WTC11 (cell line): ENCODE measurements around the gene PHKG2. TPM values are rescaled to one million over a fixed set of nuclear protein-coding genes. Genes with fewer than 3 reads are reported as not detected.

Experiments
- ATAC-seq: fragments of 200-7000 bp; cut with Tn5 transposase; 2 replicates; pipeline ENCODE4 v1.10.0; 2021; ENCODE audit warnings: mild to moderate bottlenecking, moderate library complexity
- CTCF ChIA-PET: fragments of 300-600 bp; sonication (Branson Sonifier 250); formaldehyde crosslinking; loops from one replicate; lab custom pipeline; 2021; ENCODE audit warnings: antibody characterized with exemption; lab: Charles Lee
- POLR2A ChIA-PET: fragments of 350-600 bp; sonication (Branson Sonifier 250); formaldehyde crosslinking; loops from one replicate; lab custom pipeline; 2021; ENCODE audit warnings: antibody characterized with exemption; lab: Charles Lee
- DNase-seq: peaks from one replicate; pipeline ENCODE4 v3.0.0; 2021; ENCODE audit warnings: low spot score
- H3K27ac Mint-ChIP-seq: 2 replicates; pipeline ENCODE4 v1.8.0; 2021; ENCODE audit warnings: mixed read lengths
- H3K27me3 Mint-ChIP-seq: 2 replicates; pipeline ENCODE4 v1.8.0; 2021; ENCODE audit warnings: low read depth, mild to moderate bottlenecking, moderate library complexity, mixed read lengths
- H3K36me3 Mint-ChIP-seq: 2 replicates; pipeline ENCODE4 v1.8.0; 2021; ENCODE audit warnings: mixed read lengths
- H3K4me1 Mint-ChIP-seq: 2 replicates; pipeline ENCODE4 v1.8.0; 2022; ENCODE audit warnings: mixed read lengths
- H3K4me3 Mint-ChIP-seq: 2 replicates; pipeline ENCODE4 v1.8.0; 2021; ENCODE audit warnings: mild to moderate bottlenecking, moderate library complexity, mixed read lengths
- H3K9me3 Mint-ChIP-seq: 2 replicates; pipeline ENCODE4 v1.8.0; 2021; ENCODE audit warnings: mixed read lengths
- ATF1 ChIP-seq: sonication (generic); formaldehyde crosslinking; IDR thresholded peaks from 2 replicates; pipeline ENCODE4 v1.8.1; 2023; ENCODE audit warnings: mild to moderate bottlenecking, moderate library complexity, missing genetic modification reagents
- ESRRA ChIP-seq: sonication (generic); formaldehyde crosslinking; IDR thresholded peaks from 2 replicates; pipeline ENCODE4 v1.8.1; 2022; ENCODE audit warnings: mild to moderate bottlenecking, missing genetic modification reagents, borderline replicate concordance
- FOXJ3 ChIP-seq: sonication (generic); formaldehyde crosslinking; IDR thresholded peaks from 2 replicates; pipeline ENCODE4 v1.9.0; 2021; ENCODE audit warnings: missing genetic modification reagents, mild to moderate bottlenecking, borderline replicate concordance
- HMGA2 ChIP-seq: fragments of 250-450 bp; sonication (Bioruptor Pico); IDR thresholded peaks from 2 replicates; pipeline ENCODE4 v1.4.0; 2021; ENCODE audit warnings: mild to moderate bottlenecking, moderate library complexity
- JAZF1 ChIP-seq: fragments of 250-450 bp; sonication (Bioruptor Pico); IDR thresholded peaks from 2 replicates; pipeline ENCODE4 v1.9.0; 2021; ENCODE audit warnings: moderate library complexity, mild to moderate bottlenecking, inconsistent platforms
- JUN ChIP-seq: sonication (generic); formaldehyde crosslinking; IDR thresholded peaks from 2 replicates; pipeline ENCODE4 v1.8.0; 2023; ENCODE audit warnings: mild to moderate bottlenecking, missing genetic modification reagents
- MYBL2 ChIP-seq: sonication (generic); formaldehyde crosslinking; IDR thresholded peaks from 2 replicates; pipeline ENCODE4 v1.8.1; 2023; ENCODE audit warnings: mild to moderate bottlenecking, moderate library complexity, missing genetic modification reagents
- RELA ChIP-seq: sonication (generic); formaldehyde crosslinking; IDR thresholded peaks from 2 replicates; pipeline ENCODE4 v1.8.1; 2022; ENCODE audit warnings: missing genetic modification reagents, mild to moderate bottlenecking, borderline replicate concordance
- SOX15 ChIP-seq: fragments of 250-450 bp; sonication (Bioruptor Pico); IDR thresholded peaks from 2 replicates; pipeline ENCODE4 v1.9.0; 2021; ENCODE audit warnings: mild to moderate bottlenecking
- SP1 ChIP-seq: sonication (generic); formaldehyde crosslinking; conservative IDR thresholded peaks from 2 replicates; pipeline ENCODE4 v1.8.1; 2022; ENCODE audit warnings: missing genetic modification reagents
- TCF7 ChIP-seq: sonication (generic); formaldehyde crosslinking; IDR thresholded peaks from 2 replicates; pipeline ENCODE4 v1.8.0; 2022; ENCODE audit warnings: mild to moderate bottlenecking, low read depth, missing genetic modification reagents, moderate library complexity
- TP53 ChIP-seq: sonication (generic); formaldehyde crosslinking; IDR thresholded peaks from 2 replicates; pipeline ENCODE4 v1.8.1; 2023; ENCODE audit warnings: mild to moderate bottlenecking, missing genetic modification reagents
- ZNF121 ChIP-seq: sonication (generic); formaldehyde crosslinking; IDR thresholded peaks from 2 replicates; pipeline ENCODE4 v1.8.0; 2023; ENCODE audit warnings: missing genetic modification reagents
- ZNF138 ChIP-seq: sonication (generic); formaldehyde crosslinking; conservative IDR thresholded peaks from 2 replicates; pipeline ENCODE4 v1.8.1; 2022; ENCODE audit warnings: mild to moderate bottlenecking, moderate library complexity, missing genetic modification reagents
- ZNF423 ChIP-seq: fragments of 250-450 bp; sonication (Bioruptor Pico); IDR thresholded peaks from 2 replicates; pipeline ENCODE4 v2.1.2; 2022; ENCODE audit warnings: mild to moderate bottlenecking, moderate library complexity
- total RNA-seq: library from RNA; stranded (reverse); gene quantifications from 3 replicates; pipeline ENCODE4 v1.2.3, GENCODE V29; 2021
- TF ChIP-seq, protein P1 (sequence below): sonication (generic); formaldehyde crosslinking; IDR thresholded peaks from 2 replicates; pipeline ENCODE4 v1.8.1; 2023; ENCODE audit warnings: mild to moderate bottlenecking, missing genetic modification reagents, moderate library complexity
- TF ChIP-seq, protein P2 (sequence below): sonication (generic); formaldehyde crosslinking; IDR thresholded peaks from 2 replicates; pipeline ENCODE4 v1.8.1; 2022; ENCODE audit warnings: mild to moderate bottlenecking, missing genetic modification reagents, moderate library complexity, borderline replicate concordance
- TF ChIP-seq, protein P3 (sequence below): sonication (generic); formaldehyde crosslinking; IDR thresholded peaks from 2 replicates; pipeline ENCODE4 v1.8.0; 2023; ENCODE audit warnings: missing genetic modification reagents
- TF ChIP-seq, protein P4 (sequence below): sonication (generic); formaldehyde crosslinking; IDR thresholded peaks from 2 replicates; pipeline ENCODE4 v1.8.0; 2022; ENCODE audit warnings: mild to moderate bottlenecking, missing genetic modification reagents
- TF ChIP-seq, protein P5 (sequence below): sonication (generic); formaldehyde crosslinking; conservative IDR thresholded peaks from 2 replicates; pipeline ENCODE4 v1.8.1; 2022; ENCODE audit warnings: mild to moderate bottlenecking, missing genetic modification reagents

The PHKG2 gene
- total RNA-seq, 1 experiment from 2014 or later: 50.5 TPM

DNA sequence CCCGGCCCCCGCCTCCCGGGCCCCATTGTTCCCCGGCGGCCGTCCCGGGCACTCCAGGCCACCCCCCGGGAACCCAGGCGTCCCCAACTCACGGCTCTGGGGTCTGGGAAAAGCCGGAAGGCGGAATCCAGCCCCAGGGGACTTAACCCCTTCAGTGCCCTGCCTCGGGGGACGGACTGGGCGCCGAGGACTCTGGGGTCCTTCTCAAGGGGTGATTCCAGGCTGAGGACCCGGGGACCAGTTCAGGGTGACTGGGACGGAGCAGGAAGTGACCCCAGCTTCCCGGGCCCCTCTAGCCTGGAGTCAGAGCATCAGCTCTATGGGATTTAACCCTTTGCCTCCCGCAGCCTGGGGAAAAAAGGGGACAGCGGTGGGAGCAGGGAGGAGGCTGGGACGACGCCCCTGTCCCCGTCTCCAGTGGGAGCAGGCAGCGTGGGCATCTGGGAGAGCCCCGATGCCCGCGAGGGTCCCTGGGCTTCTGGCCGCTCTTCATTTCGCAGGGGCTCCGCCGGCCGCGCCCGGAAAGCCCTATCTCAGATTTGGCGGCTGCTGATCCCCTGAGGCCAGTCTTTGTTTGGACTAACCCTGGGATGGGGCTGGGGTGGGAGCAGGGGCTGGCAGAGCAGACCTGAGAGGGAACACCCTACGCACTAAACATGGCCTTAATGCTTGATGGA lies 38.8 kb downstream of the PHKG2 start, which contains the start of gene ZNF629 (continued):
- TF ChIP-seq, protein P1, sequence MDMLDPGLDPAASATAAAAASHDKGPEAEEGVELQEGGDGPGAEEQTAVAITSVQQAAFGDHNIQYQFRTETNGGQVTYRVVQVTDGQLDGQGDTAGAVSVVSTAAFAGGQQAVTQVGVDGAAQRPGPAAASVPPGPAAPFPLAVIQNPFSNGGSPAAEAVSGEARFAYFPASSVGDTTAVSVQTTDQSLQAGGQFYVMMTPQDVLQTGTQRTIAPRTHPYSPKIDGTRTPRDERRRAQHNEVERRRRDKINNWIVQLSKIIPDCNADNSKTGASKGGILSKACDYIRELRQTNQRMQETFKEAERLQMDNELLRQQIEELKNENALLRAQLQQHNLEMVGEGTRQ: no peak
- TF ChIP-seq ZNF423 (CRISPR knock-in tag) (no peak), TCF7 (CRISPR knock-in tag) (0 out of 2 replicates have a peak, but pooled peaks have one; percentile 17), MYBL2 (CRISPR knock-in tag) (no peak), ATF1 (CRISPR knock-in tag) (no peak)
- TF ChIP-seq, protein P2, sequence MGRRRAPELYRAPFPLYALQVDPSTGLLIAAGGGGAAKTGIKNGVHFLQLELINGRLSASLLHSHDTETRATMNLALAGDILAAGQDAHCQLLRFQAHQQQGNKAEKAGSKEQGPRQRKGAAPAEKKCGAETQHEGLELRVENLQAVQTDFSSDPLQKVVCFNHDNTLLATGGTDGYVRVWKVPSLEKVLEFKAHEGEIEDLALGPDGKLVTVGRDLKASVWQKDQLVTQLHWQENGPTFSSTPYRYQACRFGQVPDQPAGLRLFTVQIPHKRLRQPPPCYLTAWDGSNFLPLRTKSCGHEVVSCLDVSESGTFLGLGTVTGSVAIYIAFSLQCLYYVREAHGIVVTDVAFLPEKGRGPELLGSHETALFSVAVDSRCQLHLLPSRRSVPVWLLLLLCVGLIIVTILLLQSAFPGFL (CRISPR knock-in tag): no peak
- TF ChIP-seq, all 79 proteins: peak for 19

DNA sequence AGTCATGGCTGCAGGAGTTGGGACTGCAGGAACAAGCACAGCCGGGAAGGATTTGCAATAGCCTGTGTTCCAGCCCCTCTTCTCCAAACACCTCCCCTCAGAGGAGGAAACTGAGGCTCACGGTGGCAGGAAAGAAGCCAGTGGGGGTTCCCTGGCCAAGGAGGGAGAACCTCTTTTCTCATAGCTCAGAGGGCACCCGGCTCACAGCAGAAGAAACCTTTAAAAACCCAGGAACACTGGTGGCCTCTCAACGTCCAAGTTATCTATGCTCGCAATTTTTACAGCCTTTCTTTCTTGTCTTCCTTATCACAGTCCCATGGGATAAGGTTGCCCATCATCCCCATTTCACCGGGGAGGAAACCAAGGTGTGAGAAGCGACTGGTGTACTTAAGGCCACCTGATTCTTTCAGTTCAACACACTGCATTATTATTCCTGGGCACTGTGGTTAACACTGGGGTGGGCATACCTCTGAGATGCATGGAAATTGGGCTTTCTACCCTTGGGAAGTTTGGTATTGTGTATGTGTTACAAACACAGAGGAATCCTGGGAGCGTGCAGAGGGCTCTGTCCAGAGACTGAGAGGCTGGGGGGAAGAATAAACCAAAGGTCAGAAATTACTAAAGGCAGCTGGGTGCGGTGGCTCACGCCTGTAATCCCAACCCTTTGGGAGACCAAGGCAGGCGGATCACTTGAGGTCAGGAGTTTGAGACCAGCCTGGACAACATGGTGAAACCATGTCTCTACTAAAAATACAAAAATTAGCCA lies 39.6 kb downstream of the PHKG2 start:
- CTCF ChIA-PET: interaction anchor here (0.9 to 2.0 kb wide), 7 partner anchors 15 to 154 kb away, joined by 3 to 12 read pairs (median 4); partner anchors contain the start of gene FBXL19
- Mint-ChIP-seq H3K27me3 (peaks cover 17% of the 10 kb centered on the region), H3K27ac (no peak overlapping the region), H3K4me1 (peaks cover 13% of the 10 kb centered on the region), H3K4me3 (peak overlapping the region; percentile 80), H3K36me3 (peaks cover 8% of the 10 kb centered on the region), H3K9me3 (no peaks in the 10 kb centered on the region)
- POLR2A ChIA-PET: interaction anchor here (0.8 to 2.0 kb wide), 3 partner anchors 13 to 87 kb away, joined by 3 to 15 read pairs (median 6); no protein-coding TSS in a partner anchor
- TF ChIP-seq SP1 (CRISPR knock-in tag) (no peak), MYBL2 (CRISPR knock-in tag) (no peak), ESRRA (no peak), ZNF121 (CRISPR knock-in tag) (no peak), JAZF1 (CRISPR knock-in tag) (no peak)
- TF ChIP-seq, protein P3, sequence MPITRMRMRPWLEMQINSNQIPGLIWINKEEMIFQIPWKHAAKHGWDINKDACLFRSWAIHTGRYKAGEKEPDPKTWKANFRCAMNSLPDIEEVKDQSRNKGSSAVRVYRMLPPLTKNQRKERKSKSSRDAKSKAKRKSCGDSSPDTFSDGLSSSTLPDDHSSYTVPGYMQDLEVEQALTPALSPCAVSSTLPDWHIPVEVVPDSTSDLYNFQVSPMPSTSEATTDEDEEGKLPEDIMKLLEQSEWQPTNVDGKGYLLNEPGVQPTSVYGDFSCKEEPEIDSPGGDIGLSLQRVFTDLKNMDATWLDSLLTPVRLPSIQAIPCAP: no peak
- ATAC-seq (no peak), DNase-seq (no peak)

DNA sequence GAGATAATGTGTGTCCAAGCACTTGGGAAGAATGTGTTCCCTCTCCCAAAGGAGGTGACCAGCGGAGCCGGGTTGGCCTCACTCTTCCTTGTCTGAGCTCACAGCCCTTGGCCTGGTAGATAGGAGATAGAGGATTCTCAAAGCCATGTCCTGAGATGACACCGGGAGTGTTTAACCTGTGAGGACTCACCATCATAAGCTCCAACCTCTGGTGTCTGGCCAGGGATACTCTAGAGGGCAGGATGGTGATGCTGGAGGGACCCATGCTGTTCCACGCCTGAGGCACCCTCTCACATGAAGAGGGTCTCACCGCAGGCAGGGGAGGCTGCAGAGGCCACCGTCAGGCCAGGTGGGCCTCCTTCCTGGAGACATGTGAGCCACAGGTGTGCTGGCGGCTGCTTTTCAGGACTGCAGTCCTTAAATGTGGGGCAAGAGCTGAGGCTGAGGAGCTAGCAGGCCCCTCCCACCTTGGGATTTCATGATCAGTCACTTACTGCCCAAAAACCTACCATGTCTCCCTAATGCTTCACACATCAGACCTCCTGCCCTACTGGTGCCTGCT lies 45.4 kb downstream of the PHKG2 start:
- Mint-ChIP-seq H3K4me1 (0 out of 2 replicates have a peak, but pooled peaks cover 4% of the 10 kb centered on the region), H3K9me3 (no peaks in the 10 kb centered on the region), H3K27ac (no peak overlapping the region), H3K36me3 (no peaks in the 10 kb centered on the region), H3K4me3 (no peak overlapping the region), H3K27me3 (peaks cover 32% of the 10 kb centered on the region)
- no peak for DNase-seq
- POLR2A ChIA-PET: no interaction called here
- no peak for ATAC-seq
- CTCF ChIA-PET: interaction anchor here (1.5 kb wide), 2 partner anchors 21 to 52 kb away, joined by 5 to 8 read pairs; no protein-coding TSS in a partner anchor
- TF ChIP-seq, protein P3: no peak
- TF ChIP-seq JUN (CRISPR knock-in tag) (no peak), ZNF138 (CRISPR knock-in tag) (no peak), HMGA2 (CRISPR knock-in tag) (no peak), RELA (CRISPR knock-in tag) (no peak), FOXJ3 (CRISPR knock-in tag) (no peak), SOX15 (CRISPR knock-in tag) (no peak), TP53 (CRISPR knock-in tag) (no peak)
- TF ChIP-seq, protein P4, sequence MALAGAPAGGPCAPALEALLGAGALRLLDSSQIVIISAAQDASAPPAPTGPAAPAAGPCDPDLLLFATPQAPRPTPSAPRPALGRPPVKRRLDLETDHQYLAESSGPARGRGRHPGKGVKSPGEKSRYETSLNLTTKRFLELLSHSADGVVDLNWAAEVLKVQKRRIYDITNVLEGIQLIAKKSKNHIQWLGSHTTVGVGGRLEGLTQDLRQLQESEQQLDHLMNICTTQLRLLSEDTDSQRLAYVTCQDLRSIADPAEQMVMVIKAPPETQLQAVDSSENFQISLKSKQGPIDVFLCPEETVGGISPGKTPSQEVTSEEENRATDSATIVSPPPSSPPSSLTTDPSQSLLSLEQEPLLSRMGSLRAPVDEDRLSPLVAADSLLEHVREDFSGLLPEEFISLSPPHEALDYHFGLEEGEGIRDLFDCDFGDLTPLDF (CRISPR knock-in tag): no peak
- TF ChIP-seq, protein P5, sequence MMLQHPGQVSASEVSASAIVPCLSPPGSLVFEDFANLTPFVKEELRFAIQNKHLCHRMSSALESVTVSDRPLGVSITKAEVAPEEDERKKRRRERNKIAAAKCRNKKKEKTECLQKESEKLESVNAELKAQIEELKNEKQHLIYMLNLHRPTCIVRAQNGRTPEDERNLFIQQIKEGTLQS (CRISPR knock-in tag): no peak
- TF ChIP-seq, protein P2 (CRISPR knock-in tag): no peak
